ENCODE measurements around the gene C18orf54.

Gene C18orf54

DNA sequence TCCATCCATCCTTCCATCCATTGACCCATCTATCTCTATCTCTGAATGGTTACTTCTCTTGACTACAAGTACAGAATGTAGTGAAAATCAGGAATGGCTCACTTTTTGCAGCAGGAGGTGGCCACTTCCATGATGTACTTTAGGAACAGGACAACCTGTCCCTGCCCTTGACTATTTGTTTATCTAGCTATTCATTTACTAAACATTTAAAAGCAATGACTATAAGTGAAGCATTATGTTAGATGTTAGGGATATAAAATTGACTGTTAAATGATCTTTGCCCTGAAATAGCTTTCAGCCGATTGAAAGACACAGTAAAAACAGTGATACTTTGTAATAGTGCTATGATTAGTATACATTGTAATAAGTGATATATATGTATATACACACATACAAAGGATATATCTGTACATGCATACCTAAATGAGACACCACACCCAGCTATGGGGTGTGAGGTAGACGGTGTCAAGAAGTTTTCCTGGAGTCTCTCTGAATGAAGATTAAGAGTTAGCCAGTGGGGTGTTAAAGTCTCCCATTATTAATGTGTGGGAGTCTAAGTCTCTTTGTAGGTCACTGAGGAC lies 68.5 kb downstream of the C18orf54 start:
- H3K36me3 ChIP-seq (ENCODE audit: insufficient read depth, low read length): no peaks in the 10 kb centered on the region
- H3K27me3 ChIP-seq (ENCODE audit: control insufficient read depth in 1 of 2, insufficient read depth in 2 of 2, low read length in 2 of 2): no peaks in the 10 kb centered on the region
- no peaks in the 10 kb centered on the region for H3K9me3 ChIP-seq (ENCODE audit: low read length)
- H3K9ac ChIP-seq (ENCODE audit: low read length): no peak overlapping the region
- no peak overlapping the region for H3K27ac ChIP-seq (ENCODE audit: low read depth, low read length)
- H3K4me1 ChIP-seq (ENCODE audit: insufficient read depth, low read length): no peaks in the 10 kb centered on the region
- no peak overlapping the region for H3K4me3 ChIP-seq (ENCODE audit: low read depth in 1 of 2, low read length in 2 of 2)

Measured in muscle layer of colon (tissue), 2 donors.